Prostate gland (tissue), 2 donors: ENCODE data around the gene ANKRD44.

Source experiments
- POLR2AphosphoS5 ChIP-seq: sonication (generic); formaldehyde crosslinking; IDR thresholded peaks from one replicate; pipeline ENCODE4 v1.6.1; 2017; ENCODE audit warnings: antibody characterized with exemption
- TF ChIP-seq, protein P1 (sequence below), 4 experiments: fragments of 200-600 bp in 2 of 4; fragments of 450-650 bp in 2 of 4; sonication (generic) in 2 of 4; IDR thresholded peaks; 1 replicate in 3 of 4; 2 replicates in 1 of 4; pipeline ENCODE4 v1.5.1; 2016 to 2019; ENCODE audit warnings: antibody characterized with exemption in 4 of 4, mild to moderate bottlenecking in 2 of 4, moderate library complexity in 2 of 4

DNA sequence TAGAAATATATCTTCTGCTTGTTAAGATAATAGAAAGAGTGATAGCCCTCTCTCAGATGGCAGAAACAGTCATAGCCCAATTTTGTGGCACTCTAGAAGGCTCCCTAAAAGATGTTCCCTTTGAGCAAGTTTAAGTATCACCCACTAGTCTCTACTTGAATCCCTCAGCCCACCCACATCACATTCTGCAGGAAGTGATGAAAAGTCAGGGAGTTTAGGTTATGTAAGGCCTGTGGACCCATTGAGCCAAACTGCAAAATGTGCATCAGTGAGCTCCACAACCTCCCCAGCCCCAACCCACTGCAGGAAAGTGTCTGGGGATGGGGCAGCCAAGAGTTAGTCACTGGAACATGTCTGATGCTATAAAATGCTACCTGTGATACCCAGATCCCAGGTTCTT lies 25.6 kb downstream of the ANKRD44 start:
- TF ChIP-seq, protein P1, sequence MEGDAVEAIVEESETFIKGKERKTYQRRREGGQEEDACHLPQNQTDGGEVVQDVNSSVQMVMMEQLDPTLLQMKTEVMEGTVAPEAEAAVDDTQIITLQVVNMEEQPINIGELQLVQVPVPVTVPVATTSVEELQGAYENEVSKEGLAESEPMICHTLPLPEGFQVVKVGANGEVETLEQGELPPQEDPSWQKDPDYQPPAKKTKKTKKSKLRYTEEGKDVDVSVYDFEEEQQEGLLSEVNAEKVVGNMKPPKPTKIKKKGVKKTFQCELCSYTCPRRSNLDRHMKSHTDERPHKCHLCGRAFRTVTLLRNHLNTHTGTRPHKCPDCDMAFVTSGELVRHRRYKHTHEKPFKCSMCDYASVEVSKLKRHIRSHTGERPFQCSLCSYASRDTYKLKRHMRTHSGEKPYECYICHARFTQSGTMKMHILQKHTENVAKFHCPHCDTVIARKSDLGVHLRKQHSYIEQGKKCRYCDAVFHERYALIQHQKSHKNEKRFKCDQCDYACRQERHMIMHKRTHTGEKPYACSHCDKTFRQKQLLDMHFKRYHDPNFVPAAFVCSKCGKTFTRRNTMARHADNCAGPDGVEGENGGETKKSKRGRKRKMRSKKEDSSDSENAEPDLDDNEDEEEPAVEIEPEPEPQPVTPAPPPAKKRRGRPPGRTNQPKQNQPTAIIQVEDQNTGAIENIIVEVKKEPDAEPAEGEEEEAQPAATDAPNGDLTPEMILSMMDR (IDR thresholded peaks at IDR 0.05), result no peak
- TF ChIP-seq POLR2AphosphoS5, result no peak
